SU-DHL-6 (cell line): ENCODE data around the gene GRAP2.
"Not testable (repeated sequence)": the region's sequence is repeated elsewhere in the genome, so short reads cannot be mapped to it uniquely, and the experiment has no call there.

Source experiments
- H2AFZ ChIP-seq: fragments of 200-600 bp; sonication (generic); 2 replicates; pipeline ENCODE4 v1.6.1; 2014; ENCODE audit warnings: low read depth, mild to moderate bottlenecking, moderate library complexity, mixed read lengths, antibody characterized with exemption, low read length; ENCODE audit not compliant: severe bottlenecking
- H3F3A ChIP-seq: fragments of 200-600 bp; shearing (Covaris generic); 2 replicates; pipeline ENCODE4 v1.6.0; 2016; ENCODE audit warnings: antibody characterized with exemption, mild to moderate bottlenecking; ENCODE audit not compliant: insufficient read depth
- H3K27ac ChIP-seq: fragments of 200-600 bp; sonication (generic); 2 replicates; pipeline ENCODE4 v1.5.1; 2016; ENCODE audit warnings: low read depth, mild to moderate bottlenecking, low read length, moderate library complexity, mixed read lengths
- H3K27me3 ChIP-seq: fragments of 200-600 bp; sonication (generic), shearing (Covaris generic); 2 replicates; pipeline ENCODE4 v1.6.0; 2014; ENCODE audit warnings: mild to moderate bottlenecking, low read length
- H3K36me3 ChIP-seq: fragments of 200-600 bp; sonication (generic); 2 replicates; pipeline ENCODE4 v1.6.1; 2014; ENCODE audit warnings: mild to moderate bottlenecking, low read length, mixed read lengths
- H3K4me2 ChIP-seq: fragments of 300-600, 200-600 bp; shearing (Covaris generic), sonication (generic); 2 replicates; pipeline ENCODE4 v1.6.0; 2014; ENCODE audit warnings: low read length, low read depth, mild to moderate bottlenecking; ENCODE audit not compliant: poor library complexity, severe bottlenecking
- H3K4me3 ChIP-seq: fragments of 200-600 bp; sonication (generic); 2 replicates; pipeline ENCODE4 v1.5.1; 2014; ENCODE audit warnings: antibody characterized with exemption, low read length, mild to moderate bottlenecking, mixed read lengths; ENCODE audit not compliant: insufficient read depth, poor library complexity, severe bottlenecking
- H3K79me2 ChIP-seq: fragments of 200-600 bp; sonication (generic); 2 replicates; pipeline ENCODE4 v1.6.1; 2014; ENCODE audit warnings: mild to moderate bottlenecking, low read length, moderate library complexity; ENCODE audit not compliant: insufficient read depth
- H3K9ac ChIP-seq: fragments of 200-600 bp; sonication (generic); 2 replicates; pipeline ENCODE4 v1.7.0; 2014; ENCODE audit warnings: mild to moderate bottlenecking, low read length
- H3K9me2 ChIP-seq: fragments of 200-600 bp; sonication (generic); replicated peaks from 2 replicates; pipeline ENCODE4 v1.6.1; 2014; ENCODE audit warnings: low read length; ENCODE audit not compliant: insufficient read depth
- H3K9me3 ChIP-seq: fragments of 200-600 bp; sonication (generic); 2 replicates; pipeline ENCODE4 v1.6.1; 2014; ENCODE audit warnings: low read length, mixed read lengths; ENCODE audit not compliant: insufficient read depth
- H4K20me1 ChIP-seq: fragments of 200-600 bp; sonication (generic); 2 replicates; pipeline ENCODE4 v1.6.1; 2014; ENCODE audit warnings: low read depth, mild to moderate bottlenecking, antibody characterized with exemption, low read length, moderate library complexity, mixed read lengths
- EZH2phosphoT487 ChIP-seq: fragments of 200-600 bp; sonication (generic), shearing (Covaris generic); conservative IDR thresholded peaks from 2 replicates; pipeline ENCODE4 v1.6.1; 2018; ENCODE audit warnings: mild to moderate bottlenecking, antibody characterized with exemption, low read length, moderate library complexity, mixed read lengths
- TF ChIP-seq, protein P1 (sequence below): fragments of 200-600 bp; sonication (generic); IDR thresholded peaks from one replicate; pipeline ENCODE4 v1.5.1; 2017; ENCODE audit warnings: antibody characterized with exemption, mild to moderate bottlenecking, low read length, moderate library complexity; ENCODE audit not compliant: insufficient read depth, poor library complexity, severe bottlenecking

Gene GRAP2

GRCh38 chr22:39871008-39871798 is 29.7 kb upstream of the GRAP2 start:
- no peaks in the 10 kb centered on the region for H4K20me1 ChIP-seq
- no peaks in the 10 kb centered on the region for H3K9me2 ChIP-seq
- no peak overlapping the region for H2AFZ ChIP-seq
- H3K79me2 ChIP-seq, result no peaks in the 10 kb centered on the region
- no peak overlapping the region for H3K4me3 ChIP-seq
- no peaks in the 10 kb centered on the region for H3F3A ChIP-seq
- H3K9me3 ChIP-seq, result no peaks in the 10 kb centered on the region
- H3K4me2 ChIP-seq, result no peak overlapping the region
- TF ChIP-seq, protein P1, sequence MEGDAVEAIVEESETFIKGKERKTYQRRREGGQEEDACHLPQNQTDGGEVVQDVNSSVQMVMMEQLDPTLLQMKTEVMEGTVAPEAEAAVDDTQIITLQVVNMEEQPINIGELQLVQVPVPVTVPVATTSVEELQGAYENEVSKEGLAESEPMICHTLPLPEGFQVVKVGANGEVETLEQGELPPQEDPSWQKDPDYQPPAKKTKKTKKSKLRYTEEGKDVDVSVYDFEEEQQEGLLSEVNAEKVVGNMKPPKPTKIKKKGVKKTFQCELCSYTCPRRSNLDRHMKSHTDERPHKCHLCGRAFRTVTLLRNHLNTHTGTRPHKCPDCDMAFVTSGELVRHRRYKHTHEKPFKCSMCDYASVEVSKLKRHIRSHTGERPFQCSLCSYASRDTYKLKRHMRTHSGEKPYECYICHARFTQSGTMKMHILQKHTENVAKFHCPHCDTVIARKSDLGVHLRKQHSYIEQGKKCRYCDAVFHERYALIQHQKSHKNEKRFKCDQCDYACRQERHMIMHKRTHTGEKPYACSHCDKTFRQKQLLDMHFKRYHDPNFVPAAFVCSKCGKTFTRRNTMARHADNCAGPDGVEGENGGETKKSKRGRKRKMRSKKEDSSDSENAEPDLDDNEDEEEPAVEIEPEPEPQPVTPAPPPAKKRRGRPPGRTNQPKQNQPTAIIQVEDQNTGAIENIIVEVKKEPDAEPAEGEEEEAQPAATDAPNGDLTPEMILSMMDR, result no peak
- TF ChIP-seq EZH2phosphoT487, result no peak
- no peak overlapping the region for H3K9ac ChIP-seq
- no peak overlapping the region for H3K27ac ChIP-seq
- H3K27me3 ChIP-seq, result no peaks in the 10 kb centered on the region
- no peaks in the 10 kb centered on the region for H3K36me3 ChIP-seq

- Histone ChIP-seq H3K9ac (no peak overlapping the region), H3K79me2 (no peaks in the 10 kb centered on the region), H3K4me3 (no peak overlapping the region), H3F3A (no peaks in the 10 kb centered on the region), H3K9me2 (no peaks in the 10 kb centered on the region), H3K9me3 (no peaks in the 10 kb centered on the region), H3K27ac (no peak overlapping the region), H2AFZ (no peak overlapping the region), H3K27me3 (no peaks in the 10 kb centered on the region), H4K20me1 (no peaks in the 10 kb centered on the region), H3K36me3 (no peaks in the 10 kb centered on the region), H3K4me2 (no peak overlapping the region)
- TF ChIP-seq, protein P1, result no peak
- TF ChIP-seq EZH2phosphoT487, result no peak
Measured at GRCh38 chr22:39872548-39872947, 28.3 kb upstream of the GRAP2 start.

- Histone ChIP-seq H3K9ac (no peak overlapping the region), H4K20me1 (no peaks in the 10 kb centered on the region), H3K27ac (no peak overlapping the region), H3K9me3 (no peaks in the 10 kb centered on the region), H3K79me2 (no peaks in the 10 kb centered on the region), H3K9me2 (no peaks in the 10 kb centered on the region), H2AFZ (no peak overlapping the region), H3K4me2 (no peak overlapping the region), H3K27me3 (no peaks in the 10 kb centered on the region), H3F3A (no peaks in the 10 kb centered on the region), H3K36me3 (no peaks in the 10 kb centered on the region), H3K4me3 (no peak overlapping the region)
- TF ChIP-seq EZH2phosphoT487, result no peak
- TF ChIP-seq, protein P1, result no peak
Measured at GRCh38 chr22:39873965-39874364, 26.9 kb upstream of the GRAP2 start.

GRCh38 chr22:39875176-39875885 is 25.6 kb upstream of the GRAP2 start:
- H3K36me3 ChIP-seq, H3K4me3 ChIP-seq, H3K9me2 ChIP-seq, H2AFZ ChIP-seq, H3K79me2 ChIP-seq, H4K20me1 ChIP-seq, H3K27me3 ChIP-seq, H3K9me3 ChIP-seq, H3F3A ChIP-seq, H3K4me2 ChIP-seq, H3K9ac ChIP-seq, H3K27ac ChIP-seq: not testable (repeated sequence)
